HCT116 (cell line): Measurements from ENCODE around the gene LMX1A. TPM values are rescaled to one million over a fixed set of nuclear protein-coding genes. Genes with fewer than 3 reads are reported as not detected.

Experiments used
- ATAC-seq: fragments of 200-7000 bp; cut with Tn5 transposase; 2 replicates; pipeline ENCODE4 v1.9.1; 2020; ENCODE audit warnings: mild to moderate bottlenecking, moderate library complexity
- BruUV-seq: library from RNA; stranded (reverse); fragments of 400-500 nt; replicated peaks from 2 replicates; lab custom pipeline; 2021; lab: Mats Ljungman, UMichigan
- CTCF ChIA-PET: fragments of 300-600 bp; sonication (Branson Sonifier 250); formaldehyde crosslinking; loops from one replicate; lab custom pipeline; 2021; ENCODE audit warnings: antibody characterized with exemption; lab: Charles Lee
- POLR2A ChIA-PET: fragments of 300-600, 350-600 bp; sonication (Branson Sonifier 250); formaldehyde crosslinking; loops from one replicate; lab custom pipeline; 2021; ENCODE audit warnings: antibody characterized with exemption; lab: Charles Lee
- RAD21 ChIA-PET, 2 experiments: fragments of 300-600 bp; sonication (Branson Sonifier 250); formaldehyde crosslinking; loops; one replicate each; lab custom pipeline; 2023; ENCODE audit warnings: low total read pairs in 2 of 2; ENCODE audit not compliant: uncharacterized antibody in 2 of 2, unreplicated experiment in 2 of 2, low non-redundant PET in 1 of 2; lab: Charles Lee
- DNase-seq: peaks from one replicate; pipeline ENCODE4 v3.0.0-alpha.2; 2010; ENCODE audit warnings: low read depth, low spot score
- H2AFZ ChIP-seq: fragments of 200-600 bp; shearing (Covaris generic), sonication (generic); 2 replicates; pipeline ENCODE4 v1.6.1; 2017; ENCODE audit warnings: low read depth, mixed run types, mixed read lengths, antibody characterized with exemption, low read length; ENCODE audit not compliant: poor library complexity, severe bottlenecking
- H3K27ac ChIP-seq: 2 replicates; pipeline ENCODE4 v1.5.1; 2012; ENCODE audit warnings: low read depth, low read length
- H3K27me3 ChIP-seq: fragments of 200-600 bp; sonication (generic); 2 replicates; pipeline ENCODE4 v1.6.1; 2016; ENCODE audit warnings: mixed run types, low read length, mixed read lengths; ENCODE audit not compliant: insufficient read depth
- H3K36me3 ChIP-seq, 2 experiments: fragments of 200-500 bp in 1 of 2; fragments of 200-600 bp in 1 of 2; sonication (Bioruptor generic) in 1 of 2; sonication (generic) in 1 of 2; 2 replicates each; pipeline versions ENCODE4 v1.5.1 to v1.6.1; 2014 to 2016; ENCODE audit warnings: low read length in 2 of 2, inconsistent platforms in 1 of 2, mixed read lengths in 1 of 2, mixed run types in 1 of 2; ENCODE audit not compliant: insufficient read depth in 2 of 2, control insufficient read depth in 1 of 2
- H3K4me1 ChIP-seq, 2 experiments: fragments of 200-600 bp in 1 of 2; sonication (generic) in 1 of 2; 2 replicates each; pipeline versions ENCODE4 v1.5.1 to v1.6.1; 2012 to 2017; ENCODE audit warnings: low read length in 2 of 2, inconsistent platforms in 1 of 2, mild to moderate bottlenecking in 1 of 2, mixed read lengths in 1 of 2, mixed run types in 1 of 2, moderate library complexity in 1 of 2; ENCODE audit not compliant: insufficient read depth in 2 of 2, control insufficient read depth in 1 of 2
- H3K4me2 ChIP-seq: fragments of 200-600 bp; sonication (generic); 2 replicates; pipeline ENCODE4 v1.6.1; 2017; ENCODE audit warnings: mixed run types, low read length, mixed read lengths
- H3K4me3 ChIP-seq, 2 experiments: fragments of 200-600 bp in 1 of 2; sonication (generic) in 1 of 2; replicated peaks in 1 of 2; 2 replicates each; pipeline ENCODE4 v1.5.1; 2011 to 2016; ENCODE audit warnings: low read length in 2 of 2, control low read depth in 1 of 2, low read depth in 1 of 2, mild to moderate bottlenecking in 1 of 2, mixed read lengths in 1 of 2, mixed run types in 1 of 2
- H3K79me2 ChIP-seq: fragments of 200-600 bp; sonication (generic); 2 replicates; pipeline ENCODE4 v1.6.1; 2017; ENCODE audit warnings: mild to moderate bottlenecking, mixed run types, low read length, moderate library complexity, mixed read lengths; ENCODE audit not compliant: insufficient read depth
- H3K9ac ChIP-seq: fragments of 200-600 bp; sonication (generic); 2 replicates; pipeline ENCODE4 v1.6.1; 2016; ENCODE audit warnings: low read length, mixed read lengths
- H3K9me2 ChIP-seq: fragments of 200-600 bp; sonication (generic), shearing (Covaris generic); 2 replicates; pipeline ENCODE4 v1.6.1; 2017; ENCODE audit warnings: mixed run types, mild to moderate bottlenecking, moderate library complexity; ENCODE audit not compliant: insufficient read depth
- H3K9me3 ChIP-seq, 2 experiments: fragments of 200-500 bp in 1 of 2; fragments of 200-600 bp in 1 of 2; sonication (Bioruptor generic) in 1 of 2; sonication (generic) in 1 of 2; 2 replicates each; pipeline ENCODE4 v1.6.1; 2014 to 2017; ENCODE audit warnings: low read length in 2 of 2, mixed read lengths in 2 of 2, inconsistent platforms in 1 of 2, low read depth in 1 of 2, mild to moderate bottlenecking in 1 of 2, mixed run types in 1 of 2, moderate library complexity in 1 of 2; ENCODE audit not compliant: control insufficient read depth in 1 of 2, insufficient read depth in 1 of 2
- H4K20me1 ChIP-seq: fragments of 200-600 bp; sonication (generic), shearing (Covaris generic); 2 replicates; pipeline ENCODE4 v1.6.1; 2017; ENCODE audit warnings: mixed run types, mild to moderate bottlenecking, moderate library complexity; ENCODE audit not compliant: insufficient read depth
- CBX3 ChIP-seq: IDR thresholded peaks from 2 replicates; pipeline ENCODE4 v1.6.1; 2012; ENCODE audit warnings: low read depth
- CEBPB ChIP-seq: IDR thresholded peaks from 2 replicates; pipeline ENCODE4 v1.6.1; 2012; ENCODE audit warnings: low read depth
- ELF1 ChIP-seq: IDR thresholded peaks from 2 replicates; pipeline ENCODE4 v1.6.1; 2012; ENCODE audit warnings: low read depth, borderline replicate concordance
- EZH2phosphoT487 ChIP-seq: fragments of 200-600 bp; IDR thresholded peaks from 2 replicates; pipeline ENCODE4 v1.6.1; 2018; ENCODE audit warnings: antibody characterized with exemption, borderline replicate concordance
- FOSL1 ChIP-seq: IDR thresholded peaks from 2 replicates; pipeline ENCODE4 v1.6.1; 2012; ENCODE audit warnings: low read depth
- JUND ChIP-seq: IDR thresholded peaks from 2 replicates; pipeline ENCODE4 v1.6.1; 2012
- POLR2AphosphoS5 ChIP-seq: IDR thresholded peaks from 2 replicates; pipeline ENCODE4 v1.6.1; 2011; ENCODE audit warnings: mild to moderate bottlenecking, low read depth, low read length, moderate library complexity
- SIN3A ChIP-seq: IDR thresholded peaks from 2 replicates; pipeline ENCODE4 v1.6.1; 2012; ENCODE audit warnings: low read depth
- ZNF274 ChIP-seq: fragments of 200-500 bp; sonication (Bioruptor generic); IDR thresholded peaks from 2 replicates; pipeline ENCODE4 v1.6.1; 2014; ENCODE audit warnings: mild to moderate bottlenecking, low read depth, low read length, inconsistent platforms
- intact Hi-C: fragments of 100-400 bp; cut with micrococcal nuclease; formaldehyde crosslinking; loops from 2 replicates; pipeline ENCODE4 v1.10.0; 2022
- total RNA-seq: library from RNA; stranded (reverse); gene quantifications from one replicate; pipeline ENCODE4 v1.2.1, GENCODE V29; 2021; ENCODE audit not compliant: unreplicated experiment
- TF ChIP-seq, protein P1 (sequence below): IDR thresholded peaks from 2 replicates; pipeline ENCODE4 v1.6.1; 2011; ENCODE audit warnings: mild to moderate bottlenecking, low read length, moderate library complexity; ENCODE audit not compliant: insufficient replicate concordance; ENCODE audit errors: extremely low read depth

The LMX1A gene
- total RNA-seq, 1 experiment from 2014 or later = not detected

GRCh38 chr1:165389609-165390008, 33.1 kb upstream of the LMX1A start:
- ATAC-seq (no peak), DNase-seq (no peak)
- H3K9ac ChIP-seq = no peak overlapping the region
- H3K4me3 ChIP-seq = no peak overlapping the region
- peaks cover 48% of the 10 kb centered on the region for H3K27me3 ChIP-seq
- ChIA-PET RAD21 (no interaction called here), CTCF (no interaction called here), POLR2A (no interaction called here)
- no TSS peak for BruUV-seq
- no peaks in the 10 kb centered on the region for H3K9me2 ChIP-seq
- no peak overlapping the region for H2AFZ ChIP-seq
- H3K79me2 ChIP-seq = no peaks in the 10 kb centered on the region
- H4K20me1 ChIP-seq = no peaks in the 10 kb centered on the region
- H3K27ac ChIP-seq = no peak overlapping the region
- H3K9me3 ChIP-seq = no peaks in the 10 kb centered on the region
- intact Hi-C loops = loop anchor here (5.0 kb wide), 1 partner anchor 523 kb away; no protein-coding TSS in a partner anchor
- TF ChIP-seq ZNF274 (no peak), CEBPB (no peak), CBX3 (no peak), EZH2phosphoT487 (no peak), ELF1 (no peak), POLR2AphosphoS5 (no peak), FOSL1 (no peak), JUND (no peak), SIN3A (no peak)
- TF ChIP-seq, all 23 proteins: peak for 0
- Histone ChIP-seq H3K4me1 (peaks cover 4 to 7% of the 10 kb centered on the region in 2 experiments; a peak in 2 of 4 replicates), H3K4me2 (no peak overlapping the region), H3K36me3 (no peaks in the 10 kb centered on the region)

- ChIA-PET CTCF (interaction anchor here (0.9 kb wide), 1 partner anchor 21 kb away, joined by 3 read pairs; no protein-coding TSS in a partner anchor), RAD21 (no interaction called here), POLR2A (no interaction called here)
- Histone ChIP-seq H3K27me3 (peaks cover 48% of the 10 kb centered on the region), H3K4me1 (peaks cover 0 to 7% of the 10 kb centered on the region in 2 experiments; a peak in 2 of 4 replicates), H4K20me1 (no peaks in the 10 kb centered on the region), H3K36me3 (no peaks in the 10 kb centered on the region), H3K4me2 (no peak overlapping the region), H3K4me3 (no peak overlapping the region), H3K9me3 (no peaks in the 10 kb centered on the region), H2AFZ (no peak overlapping the region), H3K79me2 (no peaks in the 10 kb centered on the region), H3K27ac (no peak overlapping the region), H3K9ac (no peak overlapping the region), H3K9me2 (no peaks in the 10 kb centered on the region)
- no peak for DNase-seq
- intact Hi-C loops = no loop called here
- TF ChIP-seq, protein P1, sequence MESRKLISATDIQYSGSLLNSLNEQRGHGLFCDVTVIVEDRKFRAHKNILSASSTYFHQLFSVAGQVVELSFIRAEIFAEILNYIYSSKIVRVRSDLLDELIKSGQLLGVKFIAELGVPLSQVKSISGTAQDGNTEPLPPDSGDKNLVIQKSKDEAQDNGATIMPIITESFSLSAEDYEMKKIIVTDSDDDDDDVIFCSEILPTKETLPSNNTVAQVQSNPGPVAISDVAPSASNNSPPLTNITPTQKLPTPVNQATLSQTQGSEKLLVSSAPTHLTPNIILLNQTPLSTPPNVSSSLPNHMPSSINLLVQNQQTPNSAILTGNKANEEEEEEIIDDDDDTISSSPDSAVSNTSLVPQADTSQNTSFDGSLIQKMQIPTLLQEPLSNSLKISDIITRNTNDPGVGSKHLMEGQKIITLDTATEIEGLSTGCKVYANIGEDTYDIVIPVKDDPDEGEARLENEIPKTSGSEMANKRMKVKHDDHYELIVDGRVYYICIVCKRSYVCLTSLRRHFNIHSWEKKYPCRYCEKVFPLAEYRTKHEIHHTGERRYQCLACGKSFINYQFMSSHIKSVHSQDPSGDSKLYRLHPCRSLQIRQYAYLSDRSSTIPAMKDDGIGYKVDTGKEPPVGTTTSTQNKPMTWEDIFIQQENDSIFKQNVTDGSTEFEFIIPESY = no peak
- no peak for ATAC-seq
- no TSS peak for BruUV-seq
These were observed 31.4 kb upstream of the LMX1A start for GRCh38 chr1:165387961-165388360.
